GM21723 (cell line): ENCODE measurements around the gene OBSCN.
"Not testable (repeated sequence)": the region's sequence is repeated elsewhere in the genome, so short reads cannot be mapped to it uniquely, and the experiment has no call there.

Experiments
- ATAC-seq: cut with Tn5 transposase; IDR thresholded peaks from one replicate; pipeline ENCODE4 v1.9.1; 2021; ENCODE audit warnings: mild to moderate bottlenecking, moderate library complexity; ENCODE audit not compliant: unreplicated experiment

Gene OBSCN

GRCh38 chr1:228169345-228169744 lies 38.5 kb upstream of the OBSCN start:
- ATAC-seq: no peak

DNA sequence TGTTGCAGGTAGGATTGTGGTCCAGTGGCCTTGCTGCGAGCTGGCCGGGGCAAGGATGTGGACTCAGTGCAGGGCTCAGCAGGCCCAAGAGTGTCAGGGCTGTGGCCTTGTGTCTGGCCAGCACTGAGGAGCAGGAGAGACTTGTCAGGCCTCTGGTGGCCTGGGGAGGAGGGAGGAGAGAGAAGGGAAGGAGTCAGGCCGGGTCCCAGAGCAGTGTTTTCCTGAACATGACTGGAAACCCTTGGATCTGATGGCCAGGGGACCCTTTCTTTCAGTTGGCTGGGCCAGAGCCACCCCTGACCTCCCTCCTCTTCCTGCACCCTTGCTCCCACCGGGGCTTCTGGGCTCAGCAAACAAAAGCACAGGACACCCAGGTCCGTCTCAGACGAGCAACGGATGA lies 37.2 kb upstream of the OBSCN start:
- no peak for ATAC-seq

GRCh38 chr1:228171221-228171891 lies 36.5 kb upstream of the OBSCN start:
- no peak for ATAC-seq

- no peak for ATAC-seq
Measured at GRCh38 chr1:228172591-228173527, 35.0 kb upstream of the OBSCN start.

DNA sequence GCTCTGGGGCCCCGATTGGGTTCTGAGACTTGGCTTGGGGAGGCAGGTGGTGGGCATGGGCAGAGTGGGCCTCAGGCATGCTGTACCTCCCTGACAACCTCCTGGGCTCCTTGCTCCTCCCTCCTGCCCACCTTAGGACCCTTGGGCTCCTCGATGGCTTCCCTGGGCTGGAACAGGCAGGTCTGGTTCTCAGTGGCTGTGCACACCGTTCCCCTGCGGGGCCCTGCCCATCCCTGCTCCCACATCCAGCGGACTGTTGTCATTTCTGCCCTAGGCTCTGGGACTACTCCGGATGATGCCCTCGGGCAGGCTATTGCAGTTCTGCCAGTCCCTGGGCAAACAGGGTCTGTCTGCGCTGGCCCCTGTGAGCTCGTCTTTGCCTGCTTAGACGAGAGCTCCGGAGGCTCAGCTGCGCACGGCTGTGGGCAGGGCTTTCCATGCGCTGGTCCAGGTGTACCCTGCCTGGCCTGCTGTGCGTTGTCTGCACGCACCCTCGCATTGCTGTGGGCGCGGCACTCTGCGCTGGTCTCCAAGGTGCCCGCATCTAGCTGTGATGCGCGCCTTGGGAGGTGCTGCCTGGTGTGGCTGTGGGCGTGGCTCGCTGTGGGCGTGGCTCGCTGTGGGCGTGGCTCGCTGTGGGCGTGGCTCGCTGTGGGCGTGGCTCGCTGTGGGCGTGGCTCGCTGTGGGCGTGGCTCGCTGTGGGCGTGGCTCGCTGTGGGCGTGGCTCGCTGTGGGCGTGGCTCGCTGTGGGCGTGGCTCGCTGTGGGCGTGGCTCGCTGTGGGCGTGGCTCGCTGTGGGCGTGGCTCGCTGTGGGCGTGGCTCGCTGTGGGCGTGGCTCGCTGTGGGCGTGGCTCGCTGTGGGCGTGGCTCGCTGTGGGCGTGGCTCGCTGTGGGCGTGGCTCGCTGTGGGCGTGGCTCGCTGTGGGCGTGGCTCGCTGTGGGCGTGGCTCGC lies 34.0 kb upstream of the OBSCN start:
- ATAC-seq: not testable (repeated sequence)

DNA sequence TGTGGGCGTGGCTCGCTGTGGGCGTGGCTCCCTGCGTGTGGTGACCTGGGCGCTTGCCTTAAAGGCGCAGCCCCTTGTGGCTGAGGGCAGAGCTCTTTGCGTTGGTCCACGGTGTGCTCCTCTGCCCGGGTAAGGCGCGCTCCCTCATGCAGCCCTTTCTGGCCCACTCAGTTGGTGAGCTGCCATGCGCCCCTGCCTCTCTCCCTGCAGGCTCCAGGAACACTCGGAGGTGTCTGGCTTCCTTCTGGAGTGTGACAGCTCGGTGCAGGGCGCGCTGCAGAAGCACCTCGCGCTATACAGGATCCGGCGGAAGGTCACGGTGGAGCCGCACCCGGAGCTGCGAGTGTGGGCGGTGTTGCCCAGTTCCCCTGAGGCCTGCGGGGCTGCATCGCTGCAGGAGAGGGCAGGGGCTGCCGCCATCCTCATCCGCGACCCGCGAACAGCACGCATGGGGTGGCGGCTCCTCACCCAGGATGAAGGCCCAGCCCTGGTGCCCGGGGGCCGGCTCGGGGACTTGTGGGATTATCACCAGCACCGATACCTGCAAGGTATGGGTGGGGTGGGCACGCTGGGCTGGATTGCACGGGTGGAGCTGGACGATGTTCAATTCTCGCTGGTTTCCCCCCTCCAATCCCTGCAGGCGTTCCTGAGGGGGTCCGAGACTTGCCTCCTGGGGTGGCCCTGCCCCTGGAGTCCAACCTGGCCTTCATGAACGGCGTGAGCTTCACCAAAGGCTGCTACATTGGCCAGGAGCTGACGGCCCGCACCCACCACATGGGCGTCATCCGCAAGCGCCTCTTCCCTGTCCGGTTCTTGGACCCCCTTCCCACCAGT lies 33.1 kb upstream of the OBSCN start:
- no peak for ATAC-seq

DNA sequence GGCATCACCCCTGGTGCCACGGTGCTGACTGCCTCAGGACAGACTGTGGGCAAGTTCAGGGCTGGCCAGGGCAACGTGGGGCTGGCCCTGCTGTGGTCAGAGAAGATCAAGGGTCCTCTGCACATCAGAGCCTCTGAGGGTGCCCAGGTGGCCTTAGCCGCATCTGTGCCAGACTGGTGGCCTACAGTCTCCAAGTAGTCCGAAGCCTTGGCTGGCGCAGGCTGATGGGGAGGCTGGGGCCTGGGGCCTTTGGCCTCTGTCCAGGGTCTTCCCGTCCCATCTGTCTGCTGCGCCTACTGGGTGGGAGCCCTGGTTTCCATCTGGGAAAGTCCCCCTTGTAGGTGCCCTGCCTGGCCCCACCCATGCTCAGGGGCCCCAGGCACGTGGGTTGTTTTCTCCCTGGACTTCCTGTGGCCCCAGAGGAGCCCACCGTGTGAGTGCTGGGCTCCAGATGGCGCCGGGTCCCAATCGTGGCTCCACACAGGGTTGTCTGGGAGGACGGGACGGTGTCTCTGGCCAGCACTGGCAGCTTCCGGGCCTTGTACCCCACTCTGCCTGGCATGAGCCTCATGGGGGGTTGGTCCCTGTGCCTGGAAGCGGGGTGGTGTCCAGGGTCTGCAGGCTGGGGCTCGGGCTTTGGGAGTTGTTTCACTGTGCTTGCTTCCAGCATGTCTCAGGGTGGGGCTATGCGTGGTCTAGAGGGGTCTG lies 32.4 kb upstream of the OBSCN start:
- no peak for ATAC-seq

DNA sequence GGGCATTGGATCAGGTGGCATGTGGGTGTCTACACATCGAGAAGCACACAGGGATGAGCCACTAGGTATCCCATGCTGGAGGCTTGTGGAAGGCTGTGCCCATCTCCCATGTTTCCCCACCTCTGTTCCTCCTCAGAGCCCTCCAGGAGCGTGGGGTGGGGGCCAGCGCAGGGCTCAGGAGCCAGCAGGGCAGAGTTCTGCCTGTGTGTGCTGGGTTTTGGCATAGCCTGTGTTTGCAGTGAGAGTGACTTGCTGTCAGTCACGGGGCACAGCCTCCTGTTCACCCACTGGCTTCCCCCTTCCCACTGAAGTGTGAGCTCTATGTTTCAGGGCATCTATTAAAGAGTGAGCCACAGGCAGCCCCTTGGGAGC lies 31.8 kb upstream of the OBSCN start:
- no peak for ATAC-seq

DNA sequence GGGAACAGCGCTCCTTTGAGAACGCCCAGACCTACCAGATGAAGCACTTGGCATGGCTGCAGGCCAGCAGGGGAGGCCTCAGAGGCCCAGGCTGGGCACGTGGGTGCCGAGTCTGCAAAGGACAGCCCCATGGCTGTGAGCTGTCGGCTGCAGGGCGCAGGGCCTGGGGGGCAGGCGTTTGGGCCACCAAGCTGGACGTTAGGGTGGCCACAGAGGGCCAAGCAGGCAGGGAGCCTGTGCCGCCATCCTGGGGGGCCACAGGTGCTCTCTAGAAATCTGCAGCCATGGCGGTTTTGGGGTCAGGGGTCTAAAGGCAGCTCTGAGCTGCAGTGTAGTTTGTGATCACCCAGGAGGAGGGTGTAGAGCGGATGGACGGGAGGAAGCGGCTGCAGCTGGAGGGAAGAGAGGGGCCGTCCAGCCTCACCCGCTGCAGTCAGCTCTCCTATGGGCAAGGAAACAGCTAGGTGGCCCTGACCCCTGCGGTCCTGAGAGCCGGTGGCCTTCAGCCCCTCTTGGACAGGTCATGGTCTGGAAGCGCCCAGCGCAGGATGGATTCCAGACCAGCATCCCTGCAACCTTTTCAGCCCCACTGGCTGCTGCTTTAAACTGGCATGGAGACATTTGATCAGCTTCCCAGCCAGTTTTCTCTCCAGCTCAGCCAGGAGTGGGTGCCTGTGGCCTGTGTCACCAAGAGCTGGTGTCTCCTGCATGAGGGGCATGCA lies 31.2 kb upstream of the OBSCN start:
- ATAC-seq: no peak

DNA sequence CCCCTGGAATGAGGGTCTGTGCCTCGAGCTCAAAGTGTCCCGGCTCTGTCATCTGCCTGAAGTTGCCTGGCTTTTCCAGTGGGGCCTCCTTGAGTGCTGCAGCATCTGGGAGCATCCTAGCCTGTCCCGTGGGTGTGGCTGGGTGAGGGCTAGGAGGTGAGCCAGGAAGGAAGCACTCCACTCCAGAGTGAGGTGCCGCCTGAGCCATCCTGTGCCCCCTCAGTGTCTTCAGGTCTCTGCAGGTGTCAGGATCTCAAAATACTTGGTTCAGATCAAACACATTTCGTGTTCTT lies 30.7 kb upstream of the OBSCN start:
- no peak for ATAC-seq

GRCh38 chr1:228177721-228178710 lies 29.8 kb upstream of the OBSCN start:
- ATAC-seq: no peak

GRCh38 chr1:228178737-228179684 lies 28.8 kb upstream of the OBSCN start:
- no peak for ATAC-seq

DNA sequence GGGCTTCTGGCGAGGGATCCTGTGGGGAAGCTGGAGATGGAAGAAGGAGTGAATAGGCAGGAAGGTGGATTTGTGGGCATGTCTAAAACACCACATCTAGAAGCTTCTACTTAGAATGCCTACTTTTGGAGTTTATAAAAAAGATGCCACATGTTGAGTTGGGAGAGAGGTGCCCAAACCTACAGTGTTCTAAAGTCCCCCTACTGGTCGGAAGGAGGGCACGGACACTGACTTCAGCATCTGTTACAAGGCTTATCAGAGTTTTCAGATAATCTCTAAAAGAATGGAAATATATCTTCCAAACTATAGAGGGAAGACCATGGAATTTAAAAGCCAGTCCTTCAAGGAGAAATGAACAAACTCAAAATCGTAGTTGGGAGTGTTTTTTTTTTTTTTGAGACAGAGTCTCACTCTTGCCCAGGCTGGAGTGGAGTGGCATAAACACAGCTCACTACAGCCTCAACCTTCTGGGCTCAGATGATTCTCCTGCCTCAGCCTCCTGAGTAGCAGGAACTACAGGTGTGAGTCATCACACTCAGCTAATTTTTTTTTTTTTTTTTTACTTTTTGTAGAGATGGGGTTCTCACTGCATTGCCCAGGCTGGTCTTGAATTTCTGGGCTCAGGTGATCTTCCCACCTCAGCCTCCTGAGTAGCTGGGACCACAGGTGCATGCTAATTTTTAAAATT lies 27.4 kb upstream of the OBSCN start:
- ATAC-seq: no peak

DNA sequence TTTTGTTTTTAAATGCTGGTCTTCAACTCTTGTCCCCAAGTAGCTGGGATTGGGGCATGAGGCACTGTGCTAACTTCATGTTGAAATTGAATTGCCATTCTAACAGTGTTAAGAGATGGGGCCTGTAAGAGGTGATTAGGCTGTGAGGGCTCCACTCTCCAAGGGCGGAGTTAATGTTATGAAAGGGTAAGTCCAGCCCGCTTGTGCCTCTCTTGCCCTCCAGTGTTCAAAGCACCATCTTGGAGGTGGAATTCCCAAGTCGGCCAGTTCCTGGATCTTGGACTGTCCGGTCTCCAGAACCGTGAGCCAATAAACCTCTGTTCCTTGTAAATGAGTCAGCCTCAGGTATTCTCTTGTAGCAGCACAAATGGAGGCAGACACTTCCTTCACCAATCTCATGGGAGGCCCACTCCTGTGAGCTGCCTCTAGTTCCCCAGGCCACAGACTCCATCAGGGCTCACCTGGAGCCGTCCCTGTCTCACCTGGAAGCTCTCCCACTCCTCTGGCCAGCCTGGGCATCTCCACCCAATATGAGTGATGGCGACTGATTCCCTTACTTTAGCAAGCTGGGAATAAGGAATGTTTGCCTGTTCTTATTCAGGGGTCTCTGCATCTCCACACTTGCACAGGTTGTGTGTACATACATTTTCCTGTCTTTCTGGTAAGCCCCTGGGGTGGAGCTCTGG lies 26.7 kb upstream of the OBSCN start:
- no peak for ATAC-seq

GRCh38 chr1:228181645-228182034 lies 26.2 kb upstream of the OBSCN start:
- no peak for ATAC-seq
